HepG2 (cell line): ENCODE measurements around the gene PRMT7. TPM values are rescaled to one million over a fixed set of nuclear protein-coding genes. Genes with fewer than 3 reads are reported as not detected.

Experiments
- CHD4 ChIP-seq: fragments of 200-600 bp; sonication (generic); IDR thresholded peaks from 2 replicates; pipeline ENCODE4 v1.7.0; 2017; ENCODE audit warnings: mild to moderate bottlenecking, low read length, borderline replicate concordance
- FOXM1 ChIP-seq: sonication (generic); formaldehyde crosslinking; IDR thresholded peaks from 2 replicates; pipeline ENCODE4 v1.5.0; 2020; ENCODE audit warnings: missing genetic modification reagents
- HDAC2 ChIP-seq: sonication (generic); formaldehyde crosslinking; IDR thresholded peaks from 2 replicates; pipeline ENCODE4 v1.4.0; 2020; ENCODE audit warnings: missing genetic modification reagents
- IRF2 ChIP-seq: IDR thresholded peaks from 2 replicates; pipeline ENCODE4 v1.6.1; 2018; ENCODE audit warnings: missing genetic modification reagents, missing compliant biosample characterization
- MXI1 ChIP-seq: IDR thresholded peaks from 3 replicates; pipeline ENCODE4 v1.6.1; 2012; ENCODE audit warnings: low read depth, low read length, inconsistent platforms, borderline replicate concordance
- PRMT3 ChIP-seq: sonication (generic); formaldehyde crosslinking; IDR thresholded peaks from 2 replicates; pipeline ENCODE4 v1.8.1; 2022; ENCODE audit warnings: low read depth, mild to moderate bottlenecking, moderate library complexity, missing genetic modification reagents, borderline replicate concordance
- RARA ChIP-seq: IDR thresholded peaks from 2 replicates; pipeline ENCODE4 v1.6.1; 2016; ENCODE audit warnings: missing genetic modification reagents, missing compliant biosample characterization
- RFXANK ChIP-seq: IDR thresholded peaks from 2 replicates; pipeline ENCODE4 v1.6.1; 2016
- SYNCRIP ChIP-seq: fragments of 200-400 bp; formaldehyde crosslinking; IDR thresholded peaks from 2 replicates; pipeline ENCODE4 v1.6.1; 2018; ENCODE audit warnings: mild to moderate bottlenecking, low read depth, low read length; ENCODE audit not compliant: insufficient read depth
- TAF1 ChIP-seq: sonication (generic); formaldehyde crosslinking; IDR thresholded peaks from 2 replicates; pipeline ENCODE4 v1.4.0; 2020; ENCODE audit warnings: missing genetic modification reagents
- ZFP36L2 ChIP-seq: sonication (generic); formaldehyde crosslinking; IDR thresholded peaks from 2 replicates; pipeline ENCODE4 v1.4.0; 2020; ENCODE audit warnings: missing genetic modification reagents
- ZNF337 ChIP-seq: sonication (generic); formaldehyde crosslinking; IDR thresholded peaks from 2 replicates; pipeline ENCODE4 v1.5.1; 2020; ENCODE audit warnings: missing genetic modification reagents, low read depth, mild to moderate bottlenecking, borderline replicate concordance
- ZNF484 ChIP-seq: sonication (generic); formaldehyde crosslinking; IDR thresholded peaks from 2 replicates; pipeline ENCODE4 v1.5.1; 2020; ENCODE audit warnings: mild to moderate bottlenecking, low read depth, missing genetic modification reagents, borderline replicate concordance
- ZNF549 ChIP-seq: sonication (generic); formaldehyde crosslinking; IDR thresholded peaks from 2 replicates; pipeline ENCODE4 v1.5.0; 2020; ENCODE audit warnings: missing genetic modification reagents
- ZNF777 ChIP-seq: sonication (generic); formaldehyde crosslinking; IDR thresholded peaks from 2 replicates; pipeline ENCODE4 v1.4.0; 2020; ENCODE audit warnings: missing genetic modification reagents
- polyA plus RNA-seq, 8 experiments: library from polyadenylated mRNA; depleted of rRNA in 3 of 8; stranded (reverse) in 7 of 8; unstranded in 1 of 8; fragments of >200 nt; fragmentation: Illumina TruSeq in 4 of 8; extraction: Trizol in 4 of 8; gene quantifications; 2 replicates each; pipeline versions ENCODE4 v1.2.1 to v1.2.3, GENCODE V29; 2011 to 2016; ENCODE audit warnings: low read depth in 4 of 8, missing spikeins in 1 of 8, mixed read lengths in 1 of 8; ENCODE audit not compliant: insufficient read depth in 1 of 8
- total RNA-seq, 5 experiments: library from RNA; depleted of rRNA; stranded (reverse); fragments of >200 nt; fragmentation: Illumina TruSeq; extraction: Trizol; gene quantifications; 2 replicates each; pipeline ENCODE4 v1.2.3, GENCODE V29; 2016; ENCODE audit warnings: low read depth in 1 of 5
- TF ChIP-seq, protein P1 (sequence below): sonication (generic); formaldehyde crosslinking; IDR thresholded peaks from 2 replicates; pipeline ENCODE4 v1.5.0; 2020; ENCODE audit warnings: mild to moderate bottlenecking, missing genetic modification reagents, borderline replicate concordance
- TF ChIP-seq, protein P2 (sequence below): sonication (generic); formaldehyde crosslinking; IDR thresholded peaks from 2 replicates; pipeline ENCODE4 v1.4.0; 2020; ENCODE audit warnings: missing genetic modification reagents, mild to moderate bottlenecking, borderline replicate concordance
- TF ChIP-seq, protein P3 (sequence below): sonication (generic); formaldehyde crosslinking; conservative IDR thresholded peaks from 2 replicates; pipeline ENCODE4 v1.4.0; 2020; ENCODE audit warnings: missing genetic modification reagents
- TF ChIP-seq, protein P4 (sequence below): sonication (generic); formaldehyde crosslinking; IDR thresholded peaks from 2 replicates; pipeline ENCODE4 v1.8.1; 2023; ENCODE audit warnings: missing genetic modification reagents, inconsistent platforms, borderline replicate concordance

Gene PRMT7
- total and polyA plus RNA-seq, 2 of the 13 experiments (the other 11 are each of a cell fraction or from before 2014, with no cell fraction given): 47.5 to 55.0 TPM

DNA sequence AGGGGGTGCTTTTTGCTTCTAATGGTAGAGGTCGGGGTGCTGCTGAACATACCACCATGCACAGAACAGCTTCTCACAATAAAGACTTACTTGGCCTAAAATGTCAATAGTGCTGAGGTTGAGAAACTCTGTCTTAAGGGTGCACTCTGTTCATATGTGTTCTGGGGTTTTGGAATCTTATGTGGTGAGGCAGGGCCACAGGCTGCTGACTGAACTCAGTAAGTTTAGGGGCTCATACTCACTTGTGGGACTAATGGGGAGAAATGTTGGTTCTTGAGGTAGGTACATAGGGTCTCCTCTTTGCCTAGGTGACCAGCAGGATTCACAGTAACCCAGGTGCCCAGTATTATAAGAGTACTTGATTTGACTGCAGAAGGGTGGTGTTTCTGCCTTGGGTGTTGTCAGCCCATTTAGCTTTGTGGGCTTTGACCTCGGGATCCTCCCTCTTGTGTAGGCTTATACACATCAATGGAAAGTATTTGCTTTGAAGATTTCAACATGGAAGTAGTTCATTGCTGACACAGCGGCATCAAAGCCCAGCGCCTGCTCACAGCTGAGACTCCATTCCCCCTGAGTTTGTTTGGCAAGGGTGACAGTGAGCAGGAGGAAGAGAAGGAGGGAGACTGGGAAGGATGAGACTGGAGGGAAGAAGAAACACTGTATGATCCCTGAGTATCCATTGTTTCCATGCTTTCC, 29.3 kb upstream of the PRMT7 start (continued):
- TF ChIP-seq, protein P1, sequence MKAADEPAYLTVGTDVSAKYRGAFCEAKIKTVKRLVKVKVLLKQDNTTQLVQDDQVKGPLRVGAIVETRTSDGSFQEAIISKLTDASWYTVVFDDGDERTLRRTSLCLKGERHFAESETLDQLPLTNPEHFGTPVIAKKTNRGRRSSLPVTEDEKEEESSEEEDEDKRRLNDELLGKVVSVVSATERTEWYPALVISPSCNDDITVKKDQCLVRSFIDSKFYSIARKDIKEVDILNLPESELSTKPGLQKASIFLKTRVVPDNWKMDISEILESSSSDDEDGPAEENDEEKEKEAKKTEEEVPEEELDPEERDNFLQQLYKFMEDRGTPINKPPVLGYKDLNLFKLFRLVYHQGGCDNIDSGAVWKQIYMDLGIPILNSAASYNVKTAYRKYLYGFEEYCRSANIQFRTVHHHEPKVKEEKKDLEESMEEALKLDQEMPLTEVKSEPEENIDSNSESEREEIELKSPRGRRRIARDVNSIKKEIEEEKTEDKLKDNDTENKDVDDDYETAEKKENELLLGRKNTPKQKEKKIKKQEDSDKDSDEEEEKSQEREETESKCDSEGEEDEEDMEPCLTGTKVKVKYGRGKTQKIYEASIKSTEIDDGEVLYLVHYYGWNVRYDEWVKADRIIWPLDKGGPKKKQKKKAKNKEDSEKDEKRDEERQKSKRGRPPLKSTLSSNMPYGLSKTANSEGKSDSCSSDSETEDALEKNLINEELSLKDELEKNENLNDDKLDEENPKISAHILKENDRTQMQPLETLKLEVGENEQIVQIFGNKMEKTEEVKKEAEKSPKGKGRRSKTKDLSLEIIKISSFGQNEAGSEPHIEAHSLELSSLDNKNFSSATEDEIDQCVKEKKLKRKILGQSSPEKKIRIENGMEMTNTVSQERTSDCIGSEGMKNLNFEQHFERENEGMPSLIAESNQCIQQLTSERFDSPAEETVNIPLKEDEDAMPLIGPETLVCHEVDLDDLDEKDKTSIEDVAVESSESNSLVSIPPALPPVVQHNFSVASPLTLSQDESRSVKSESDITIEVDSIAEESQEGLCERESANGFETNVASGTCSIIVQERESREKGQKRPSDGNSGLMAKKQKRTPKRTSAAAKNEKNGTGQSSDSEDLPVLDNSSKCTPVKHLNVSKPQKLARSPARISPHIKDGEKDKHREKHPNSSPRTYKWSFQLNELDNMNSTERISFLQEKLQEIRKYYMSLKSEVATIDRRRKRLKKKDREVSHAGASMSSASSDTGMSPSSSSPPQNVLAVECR (CRISPR knock-in tag): peak; percentile 89
- TF ChIP-seq CHD4 (no peak), SYNCRIP (no peak), ZNF549 (CRISPR knock-in tag) (no peak), TAF1 (CRISPR knock-in tag) (no peak), ZNF484 (no peak), RARA (CRISPR knock-in tag) (peak; percentile 94), RFXANK (CRISPR knock-in tag) (no peak), IRF2 (CRISPR knock-in tag) (peak; percentile 41; the same call in 1 of the 2 replicates), FOXM1 (CRISPR knock-in tag) (no peak), ZFP36L2 (no peak), MXI1 (peak; percentile 73; the same call in 2 of the 3 replicates), ZNF777 (CRISPR knock-in tag) (no peak), PRMT3 (no peak), ZNF337 (CRISPR knock-in tag) (no peak), HDAC2 (peak; percentile 96)
- TF ChIP-seq, protein P2, sequence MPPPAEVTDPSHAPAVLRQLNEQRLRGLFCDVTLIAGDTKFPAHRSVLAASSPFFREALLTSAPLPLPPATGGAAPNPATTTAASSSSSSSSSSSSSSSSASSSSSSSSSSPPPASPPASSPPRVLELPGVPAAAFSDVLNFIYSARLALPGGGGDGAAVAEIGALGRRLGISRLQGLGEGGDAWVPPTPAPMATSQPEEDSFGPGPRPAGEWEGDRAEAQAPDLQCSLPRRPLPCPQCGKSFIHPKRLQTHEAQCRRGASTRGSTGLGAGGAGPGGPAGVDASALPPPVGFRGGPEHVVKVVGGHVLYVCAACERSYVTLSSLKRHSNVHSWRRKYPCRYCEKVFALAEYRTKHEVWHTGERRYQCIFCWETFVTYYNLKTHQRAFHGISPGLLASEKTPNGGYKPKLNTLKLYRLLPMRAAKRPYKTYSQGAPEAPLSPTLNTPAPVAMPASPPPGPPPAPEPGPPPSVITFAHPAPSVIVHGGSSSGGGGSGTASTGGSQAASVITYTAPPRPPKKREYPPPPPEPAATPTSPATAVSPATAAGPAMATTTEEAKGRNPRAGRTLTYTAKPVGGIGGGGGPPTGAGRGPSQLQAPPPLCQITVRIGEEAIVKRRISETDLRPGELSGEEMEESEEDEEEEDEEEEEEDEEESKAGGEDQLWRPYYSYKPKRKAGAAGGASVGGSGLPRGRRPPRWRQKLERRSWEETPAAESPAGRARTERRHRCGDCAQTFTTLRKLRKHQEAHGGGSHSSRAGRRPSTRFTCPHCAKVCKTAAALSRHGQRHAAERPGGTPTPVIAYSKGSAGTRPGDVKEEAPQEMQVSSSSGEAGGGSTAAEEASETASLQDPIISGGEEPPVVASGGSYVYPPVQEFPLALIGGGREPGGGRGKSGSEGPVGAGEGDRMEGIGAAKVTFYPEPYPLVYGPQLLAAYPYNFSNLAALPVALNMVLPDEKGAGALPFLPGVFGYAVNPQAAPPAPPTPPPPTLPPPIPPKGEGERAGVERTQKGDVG (CRISPR knock-in tag): 0 out of 2 replicates have a peak, but pooled peaks have one; percentile 76
- TF ChIP-seq, protein P3, sequence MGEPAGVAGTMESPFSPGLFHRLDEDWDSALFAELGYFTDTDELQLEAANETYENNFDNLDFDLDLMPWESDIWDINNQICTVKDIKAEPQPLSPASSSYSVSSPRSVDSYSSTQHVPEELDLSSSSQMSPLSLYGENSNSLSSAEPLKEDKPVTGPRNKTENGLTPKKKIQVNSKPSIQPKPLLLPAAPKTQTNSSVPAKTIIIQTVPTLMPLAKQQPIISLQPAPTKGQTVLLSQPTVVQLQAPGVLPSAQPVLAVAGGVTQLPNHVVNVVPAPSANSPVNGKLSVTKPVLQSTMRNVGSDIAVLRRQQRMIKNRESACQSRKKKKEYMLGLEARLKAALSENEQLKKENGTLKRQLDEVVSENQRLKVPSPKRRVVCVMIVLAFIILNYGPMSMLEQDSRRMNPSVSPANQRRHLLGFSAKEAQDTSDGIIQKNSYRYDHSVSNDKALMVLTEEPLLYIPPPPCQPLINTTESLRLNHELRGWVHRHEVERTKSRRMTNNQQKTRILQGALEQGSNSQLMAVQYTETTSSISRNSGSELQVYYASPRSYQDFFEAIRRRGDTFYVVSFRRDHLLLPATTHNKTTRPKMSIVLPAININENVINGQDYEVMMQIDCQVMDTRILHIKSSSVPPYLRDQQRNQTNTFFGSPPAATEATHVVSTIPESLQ (CRISPR knock-in tag): no peak
- TF ChIP-seq, protein P4, sequence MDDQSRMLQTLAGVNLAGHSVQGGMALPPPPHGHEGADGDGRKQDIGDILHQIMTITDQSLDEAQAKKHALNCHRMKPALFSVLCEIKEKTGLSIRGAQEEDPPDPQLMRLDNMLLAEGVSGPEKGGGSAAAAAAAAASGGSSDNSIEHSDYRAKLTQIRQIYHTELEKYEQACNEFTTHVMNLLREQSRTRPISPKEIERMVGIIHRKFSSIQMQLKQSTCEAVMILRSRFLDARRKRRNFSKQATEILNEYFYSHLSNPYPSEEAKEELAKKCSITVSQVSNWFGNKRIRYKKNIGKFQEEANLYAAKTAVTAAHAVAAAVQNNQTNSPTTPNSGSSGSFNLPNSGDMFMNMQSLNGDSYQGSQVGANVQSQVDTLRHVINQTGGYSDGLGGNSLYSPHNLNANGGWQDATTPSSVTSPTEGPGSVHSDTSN (CRISPR knock-in tag): no peak
